WTC11 (cell line): ENCODE data around the gene ARMC7. TPM values are rescaled to one million over a fixed set of nuclear protein-coding genes. Genes with fewer than 3 reads are reported as not detected.

Experiments used
- ATAC-seq: fragments of 200-7000 bp; cut with Tn5 transposase; 2 replicates; pipeline ENCODE4 v1.10.0; 2021; ENCODE audit warnings: mild to moderate bottlenecking, moderate library complexity
- CTCF ChIA-PET: fragments of 300-600 bp; sonication (Branson Sonifier 250); formaldehyde crosslinking; loops from one replicate; lab custom pipeline; 2021; ENCODE audit warnings: antibody characterized with exemption; lab: Charles Lee
- POLR2A ChIA-PET: fragments of 350-600 bp; sonication (Branson Sonifier 250); formaldehyde crosslinking; loops from one replicate; lab custom pipeline; 2021; ENCODE audit warnings: antibody characterized with exemption; lab: Charles Lee
- DNase-seq: peaks from one replicate; pipeline ENCODE4 v3.0.0; 2021; ENCODE audit warnings: low spot score
- H3K27ac Mint-ChIP-seq: 2 replicates; pipeline ENCODE4 v1.8.0; 2021; ENCODE audit warnings: mixed read lengths
- H3K27me3 Mint-ChIP-seq: 2 replicates; pipeline ENCODE4 v1.8.0; 2021; ENCODE audit warnings: low read depth, mild to moderate bottlenecking, moderate library complexity, mixed read lengths
- H3K36me3 Mint-ChIP-seq: 2 replicates; pipeline ENCODE4 v1.8.0; 2021; ENCODE audit warnings: mixed read lengths
- H3K4me1 Mint-ChIP-seq: 2 replicates; pipeline ENCODE4 v1.8.0; 2022; ENCODE audit warnings: mixed read lengths
- H3K4me3 Mint-ChIP-seq: 2 replicates; pipeline ENCODE4 v1.8.0; 2021; ENCODE audit warnings: mild to moderate bottlenecking, moderate library complexity, mixed read lengths
- H3K9me3 Mint-ChIP-seq: 2 replicates; pipeline ENCODE4 v1.8.0; 2021; ENCODE audit warnings: mixed read lengths
- FOXJ3 ChIP-seq: sonication (generic); formaldehyde crosslinking; IDR thresholded peaks from 2 replicates; pipeline ENCODE4 v1.9.0; 2021; ENCODE audit warnings: missing genetic modification reagents, mild to moderate bottlenecking, borderline replicate concordance
- FOXP1 ChIP-seq: sonication (generic); formaldehyde crosslinking; IDR thresholded peaks from 2 replicates; pipeline ENCODE4 v1.8.0; 2022; ENCODE audit warnings: missing genetic modification reagents, mild to moderate bottlenecking, moderate library complexity, borderline replicate concordance
- GABPB1 ChIP-seq: sonication (generic); formaldehyde crosslinking; IDR thresholded peaks from 2 replicates; pipeline ENCODE4 v1.8.1; 2023; ENCODE audit warnings: mild to moderate bottlenecking, missing genetic modification reagents
- GRHL2 ChIP-seq: fragments of 250-450 bp; sonication (Bioruptor Pico); IDR thresholded peaks from 2 replicates; pipeline ENCODE4 v1.8.0; 2022; ENCODE audit warnings: mild to moderate bottlenecking, moderate library complexity; ENCODE audit not compliant: insufficient replicate concordance, severe bottlenecking
- JUN ChIP-seq: sonication (generic); formaldehyde crosslinking; IDR thresholded peaks from 2 replicates; pipeline ENCODE4 v1.8.0; 2023; ENCODE audit warnings: mild to moderate bottlenecking, missing genetic modification reagents
- NFE2L1 ChIP-seq: sonication (generic); formaldehyde crosslinking; IDR thresholded peaks from 2 replicates; pipeline ENCODE4 v1.8.1; 2023; ENCODE audit warnings: missing genetic modification reagents
- NR3C1 ChIP-seq: sonication (generic); formaldehyde crosslinking; conservative IDR thresholded peaks from 2 replicates; pipeline ENCODE4 v1.8.1; 2023; ENCODE audit warnings: low read depth, mild to moderate bottlenecking, missing genetic modification reagents
- OVOL2 ChIP-seq: fragments of 250-450 bp; sonication (Bioruptor Pico); IDR thresholded peaks from 2 replicates; pipeline ENCODE4 v1.9.0; 2021; ENCODE audit warnings: mild to moderate bottlenecking, borderline replicate concordance
- RELA ChIP-seq: sonication (generic); formaldehyde crosslinking; IDR thresholded peaks from 2 replicates; pipeline ENCODE4 v1.8.1; 2022; ENCODE audit warnings: missing genetic modification reagents, mild to moderate bottlenecking, borderline replicate concordance
- RORB ChIP-seq: fragments of 250-450 bp; sonication (Bioruptor Pico); IDR thresholded peaks from 2 replicates; pipeline ENCODE4 v1.9.0; 2021; ENCODE audit warnings: mild to moderate bottlenecking
- SP1 ChIP-seq: sonication (generic); formaldehyde crosslinking; conservative IDR thresholded peaks from 2 replicates; pipeline ENCODE4 v1.8.1; 2022; ENCODE audit warnings: missing genetic modification reagents
- ZNF121 ChIP-seq: sonication (generic); formaldehyde crosslinking; IDR thresholded peaks from 2 replicates; pipeline ENCODE4 v1.8.0; 2023; ENCODE audit warnings: missing genetic modification reagents
- ZNF671 ChIP-seq: fragments of 250-450 bp; sonication (Bioruptor Pico); IDR thresholded peaks from 2 replicates; pipeline ENCODE4 v1.8.0; 2021; ENCODE audit warnings: mild to moderate bottlenecking
- total RNA-seq: library from RNA; stranded (reverse); gene quantifications from 3 replicates; pipeline ENCODE4 v1.2.3, GENCODE V29; 2021
- TF ChIP-seq, protein P1 (sequence below): sonication (generic); formaldehyde crosslinking; IDR thresholded peaks from 2 replicates; pipeline ENCODE4 v1.8.0; 2022; ENCODE audit warnings: mild to moderate bottlenecking, missing genetic modification reagents
- TF ChIP-seq, protein P2 (sequence below): sonication (generic); formaldehyde crosslinking; IDR thresholded peaks from 2 replicates; pipeline ENCODE4 v1.8.0; 2022; ENCODE audit warnings: mild to moderate bottlenecking, missing genetic modification reagents
- TF ChIP-seq, protein P3 (sequence below): sonication (generic); formaldehyde crosslinking; conservative IDR thresholded peaks from 2 replicates; pipeline ENCODE4 v1.8.1; 2022; ENCODE audit warnings: mild to moderate bottlenecking, missing genetic modification reagents
- TF ChIP-seq, protein P4 (sequence below): fragments of 250-450 bp; sonication (Bioruptor Pico); IDR thresholded peaks from 2 replicates; pipeline ENCODE4 v1.9.0; 2021; ENCODE audit warnings: moderate library complexity, mild to moderate bottlenecking, inconsistent platforms, borderline replicate concordance
- TF ChIP-seq, protein P5 (sequence below): sonication (generic); formaldehyde crosslinking; IDR thresholded peaks from 2 replicates; pipeline ENCODE4 v1.8.1; 2022; ENCODE audit warnings: mild to moderate bottlenecking, missing genetic modification reagents, moderate library complexity, borderline replicate concordance
- TF ChIP-seq, protein P6 (sequence below): sonication (generic); formaldehyde crosslinking; IDR thresholded peaks from 2 replicates; pipeline ENCODE4 v1.8.1; 2022; ENCODE audit warnings: low read depth, missing genetic modification reagents, borderline replicate concordance
- TF ChIP-seq, protein P7 (sequence below): sonication (generic); formaldehyde crosslinking; IDR thresholded peaks from 2 replicates; pipeline ENCODE4 v1.8.0; 2023; ENCODE audit warnings: mild to moderate bottlenecking, missing genetic modification reagents
- TF ChIP-seq, protein P8 (sequence below): sonication (generic); formaldehyde crosslinking; IDR thresholded peaks from 2 replicates; pipeline ENCODE4 v1.8.1; 2022; ENCODE audit warnings: mild to moderate bottlenecking, moderate library complexity, missing genetic modification reagents
- TF ChIP-seq, protein P9 (sequence below): fragments of 250-450 bp; sonication (Bioruptor Pico); IDR thresholded peaks from 2 replicates; pipeline ENCODE4 v2.1.2; 2022; ENCODE audit warnings: mild to moderate bottlenecking, moderate library complexity

The ARMC7 gene
- total RNA-seq, 1 experiment from 2014 or later: 13.2 TPM

DNA sequence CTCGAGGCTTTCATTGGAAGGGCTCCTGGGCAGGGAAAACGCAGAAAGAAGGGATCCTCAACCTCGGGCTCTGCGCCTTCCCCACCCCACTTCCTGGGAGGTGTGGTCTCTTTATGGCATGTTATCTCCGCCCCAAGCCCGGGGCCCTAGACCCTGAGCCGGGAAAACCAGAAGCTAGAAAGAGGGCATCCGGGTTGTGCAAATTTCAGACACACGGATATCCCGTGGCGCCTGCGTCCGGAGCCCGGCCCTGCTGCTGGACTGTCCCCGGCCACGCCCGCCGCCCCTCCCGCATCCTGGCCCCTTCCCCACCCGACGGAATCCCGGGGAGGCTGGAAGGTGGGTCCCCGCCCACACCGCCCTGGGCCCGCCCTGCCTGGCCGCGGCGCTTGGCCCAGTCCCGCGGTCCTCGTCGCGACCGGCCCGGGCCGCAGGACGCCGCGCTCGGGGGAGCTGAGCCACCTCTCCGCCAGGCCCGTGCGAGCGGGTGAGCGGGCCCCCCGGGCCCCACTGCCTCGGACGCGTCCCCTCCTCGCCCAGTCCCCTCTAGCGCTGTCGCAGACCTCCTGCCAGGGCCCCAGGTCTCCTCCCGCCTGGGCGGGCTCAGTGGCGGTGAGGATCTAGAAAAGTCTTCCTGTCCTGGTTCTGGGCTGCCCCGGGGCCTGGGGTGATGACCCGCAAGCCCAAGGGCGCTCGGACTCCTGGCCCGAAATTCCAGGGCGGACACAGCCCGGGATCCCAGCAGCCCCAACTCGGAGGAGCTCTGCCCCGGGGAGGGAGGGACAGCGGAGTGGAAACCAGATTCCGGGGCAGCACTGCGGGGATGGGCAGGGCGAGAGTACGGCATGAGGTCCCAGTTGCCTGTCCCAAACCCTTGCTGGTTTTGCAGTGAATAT, 22.0 kb upstream of the ARMC7 start, which contains the start of gene SLC16A5 (continued):
- peak; percentile 6; the same call in 1 of the 2 replicates for TF ChIP-seq GABPB1 (CRISPR knock-in tag)
- TF ChIP-seq SP1 (CRISPR knock-in tag): peak; percentile 84; the same call in 1 of the 2 replicates
- TF ChIP-seq, protein P1, sequence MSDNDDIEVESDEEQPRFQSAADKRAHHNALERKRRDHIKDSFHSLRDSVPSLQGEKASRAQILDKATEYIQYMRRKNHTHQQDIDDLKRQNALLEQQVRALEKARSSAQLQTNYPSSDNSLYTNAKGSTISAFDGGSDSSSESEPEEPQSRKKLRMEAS (CRISPR knock-in tag): no peak; the same call in 1 of the 2 replicates
- peak; percentile 46; the same call in 1 of the 2 replicates for TF ChIP-seq NR3C1 (CRISPR knock-in tag)
- TF ChIP-seq, protein P2, sequence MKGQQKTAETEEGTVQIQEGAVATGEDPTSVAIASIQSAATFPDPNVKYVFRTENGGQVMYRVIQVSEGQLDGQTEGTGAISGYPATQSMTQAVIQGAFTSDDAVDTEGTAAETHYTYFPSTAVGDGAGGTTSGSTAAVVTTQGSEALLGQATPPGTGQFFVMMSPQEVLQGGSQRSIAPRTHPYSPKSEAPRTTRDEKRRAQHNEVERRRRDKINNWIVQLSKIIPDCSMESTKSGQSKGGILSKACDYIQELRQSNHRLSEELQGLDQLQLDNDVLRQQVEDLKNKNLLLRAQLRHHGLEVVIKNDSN (CRISPR knock-in tag): no peak; the same call in 1 of the 2 replicates

DNA sequence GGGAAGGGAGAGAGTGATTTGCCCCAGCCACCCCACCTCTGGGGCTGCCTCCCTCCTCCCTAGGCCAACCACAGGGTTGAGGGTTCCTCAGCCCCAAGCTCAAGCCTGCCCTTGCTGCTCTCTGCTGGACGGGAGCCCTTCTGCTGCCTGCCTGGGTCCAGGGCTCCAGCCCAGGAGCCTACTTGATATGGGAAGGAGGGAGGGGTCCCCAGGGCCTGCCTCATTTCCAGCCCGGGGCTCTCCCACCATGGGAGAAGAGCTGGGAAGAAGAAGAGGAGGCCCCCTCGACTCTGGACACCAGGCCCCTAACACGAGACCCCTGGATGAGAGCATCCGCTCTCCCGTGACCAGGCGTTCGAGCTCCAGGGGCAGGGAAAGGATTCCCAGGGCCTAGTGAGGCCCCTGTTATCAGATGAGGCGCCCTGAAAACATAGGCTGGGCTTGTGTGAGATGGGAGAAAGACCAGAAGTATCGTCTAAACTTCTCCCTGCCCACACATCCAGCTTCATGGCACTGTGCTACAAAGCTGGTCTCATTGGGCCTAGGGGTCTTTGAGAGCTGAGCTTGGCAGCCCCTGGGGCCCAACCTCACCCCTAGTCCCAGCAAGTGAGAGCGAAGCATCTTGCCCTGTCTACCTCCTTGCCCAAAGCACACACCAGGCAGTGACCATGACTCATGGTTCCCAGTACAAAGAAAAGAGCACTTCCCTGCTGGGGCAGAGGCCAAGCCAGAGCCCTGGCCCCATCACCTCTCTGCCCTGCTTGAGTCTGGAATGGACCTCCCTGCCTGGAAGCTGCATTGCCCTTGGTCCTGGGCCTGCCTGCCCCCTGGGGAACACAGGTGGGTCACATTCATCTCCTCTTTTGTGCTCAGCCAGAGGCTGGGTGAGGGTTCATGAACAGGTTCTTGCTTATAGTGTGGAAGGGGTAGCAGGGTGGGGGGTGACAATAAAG, 21.0 kb upstream of the ARMC7 start:
- Mint-ChIP-seq H3K9me3 (no peaks in the 10 kb centered on the region), H3K27me3 (no peaks in the 10 kb centered on the region; the same call in 1 of the 2 replicates), H3K27ac (peak overlapping the region; percentile 61), H3K4me1 (peaks cover 66% of the 10 kb centered on the region), H3K36me3 (no peaks in the 10 kb centered on the region), H3K4me3 (peak overlapping the region; percentile 86)
- CTCF ChIA-PET: interaction anchor here (0.5 to 3.1 kb wide), 22 partner anchors 8 to 219 kb away, joined by 3 to 32 read pairs (median 8); partner anchors contain the start of genes MIF4GD, MRPL58, NT5C and NUP85
- POLR2A ChIA-PET: interaction anchor here (0.5 to 2.5 kb wide), 9 partner anchors 10 to 84 kb away, joined by 3 to 9 read pairs (median 4); partner anchors contain the start of genes ARMC7 and JPT1
- DNase-seq (no peak), ATAC-seq (peak; percentile 5)
- TF ChIP-seq, protein P3, sequence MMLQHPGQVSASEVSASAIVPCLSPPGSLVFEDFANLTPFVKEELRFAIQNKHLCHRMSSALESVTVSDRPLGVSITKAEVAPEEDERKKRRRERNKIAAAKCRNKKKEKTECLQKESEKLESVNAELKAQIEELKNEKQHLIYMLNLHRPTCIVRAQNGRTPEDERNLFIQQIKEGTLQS (CRISPR knock-in tag): no peak
- TF ChIP-seq GRHL2 (no peak), FOXP1 (CRISPR knock-in tag) (no peak), JUN (CRISPR knock-in tag) (no peak), NFE2L1 (CRISPR knock-in tag) (no peak), OVOL2 (CRISPR knock-in tag) (no peak), FOXJ3 (CRISPR knock-in tag) (no peak), ZNF121 (CRISPR knock-in tag) (no peak), RORB (CRISPR knock-in tag) (no peak), ZNF671 (CRISPR knock-in tag) (no peak), RELA (CRISPR knock-in tag) (no peak)
- TF ChIP-seq, protein P4, sequence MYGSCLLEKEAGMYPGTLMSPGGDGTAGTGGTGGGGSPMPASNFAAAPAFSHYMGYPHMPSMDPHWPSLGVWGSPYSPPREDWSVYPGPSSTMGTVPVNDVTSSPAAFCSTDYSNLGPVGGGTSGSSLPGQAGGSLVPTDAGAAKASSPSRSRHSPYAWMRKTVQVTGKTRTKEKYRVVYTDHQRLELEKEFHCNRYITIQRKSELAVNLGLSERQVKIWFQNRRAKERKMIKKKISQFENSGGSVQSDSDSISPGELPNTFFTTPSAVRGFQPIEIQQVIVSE: no peak
- TF ChIP-seq, protein P5, sequence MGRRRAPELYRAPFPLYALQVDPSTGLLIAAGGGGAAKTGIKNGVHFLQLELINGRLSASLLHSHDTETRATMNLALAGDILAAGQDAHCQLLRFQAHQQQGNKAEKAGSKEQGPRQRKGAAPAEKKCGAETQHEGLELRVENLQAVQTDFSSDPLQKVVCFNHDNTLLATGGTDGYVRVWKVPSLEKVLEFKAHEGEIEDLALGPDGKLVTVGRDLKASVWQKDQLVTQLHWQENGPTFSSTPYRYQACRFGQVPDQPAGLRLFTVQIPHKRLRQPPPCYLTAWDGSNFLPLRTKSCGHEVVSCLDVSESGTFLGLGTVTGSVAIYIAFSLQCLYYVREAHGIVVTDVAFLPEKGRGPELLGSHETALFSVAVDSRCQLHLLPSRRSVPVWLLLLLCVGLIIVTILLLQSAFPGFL (CRISPR knock-in tag): no peak
- TF ChIP-seq, protein P6, sequence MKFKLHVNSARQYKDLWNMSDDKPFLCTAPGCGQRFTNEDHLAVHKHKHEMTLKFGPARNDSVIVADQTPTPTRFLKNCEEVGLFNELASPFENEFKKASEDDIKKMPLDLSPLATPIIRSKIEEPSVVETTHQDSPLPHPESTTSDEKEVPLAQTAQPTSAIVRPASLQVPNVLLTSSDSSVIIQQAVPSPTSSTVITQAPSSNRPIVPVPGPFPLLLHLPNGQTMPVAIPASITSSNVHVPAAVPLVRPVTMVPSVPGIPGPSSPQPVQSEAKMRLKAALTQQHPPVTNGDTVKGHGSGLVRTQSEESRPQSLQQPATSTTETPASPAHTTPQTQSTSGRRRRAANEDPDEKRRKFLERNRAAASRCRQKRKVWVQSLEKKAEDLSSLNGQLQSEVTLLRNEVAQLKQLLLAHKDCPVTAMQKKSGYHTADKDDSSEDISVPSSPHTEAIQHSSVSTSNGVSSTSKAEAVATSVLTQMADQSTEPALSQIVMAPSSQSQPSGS (CRISPR knock-in tag): no peak
- TF ChIP-seq, protein P7, sequence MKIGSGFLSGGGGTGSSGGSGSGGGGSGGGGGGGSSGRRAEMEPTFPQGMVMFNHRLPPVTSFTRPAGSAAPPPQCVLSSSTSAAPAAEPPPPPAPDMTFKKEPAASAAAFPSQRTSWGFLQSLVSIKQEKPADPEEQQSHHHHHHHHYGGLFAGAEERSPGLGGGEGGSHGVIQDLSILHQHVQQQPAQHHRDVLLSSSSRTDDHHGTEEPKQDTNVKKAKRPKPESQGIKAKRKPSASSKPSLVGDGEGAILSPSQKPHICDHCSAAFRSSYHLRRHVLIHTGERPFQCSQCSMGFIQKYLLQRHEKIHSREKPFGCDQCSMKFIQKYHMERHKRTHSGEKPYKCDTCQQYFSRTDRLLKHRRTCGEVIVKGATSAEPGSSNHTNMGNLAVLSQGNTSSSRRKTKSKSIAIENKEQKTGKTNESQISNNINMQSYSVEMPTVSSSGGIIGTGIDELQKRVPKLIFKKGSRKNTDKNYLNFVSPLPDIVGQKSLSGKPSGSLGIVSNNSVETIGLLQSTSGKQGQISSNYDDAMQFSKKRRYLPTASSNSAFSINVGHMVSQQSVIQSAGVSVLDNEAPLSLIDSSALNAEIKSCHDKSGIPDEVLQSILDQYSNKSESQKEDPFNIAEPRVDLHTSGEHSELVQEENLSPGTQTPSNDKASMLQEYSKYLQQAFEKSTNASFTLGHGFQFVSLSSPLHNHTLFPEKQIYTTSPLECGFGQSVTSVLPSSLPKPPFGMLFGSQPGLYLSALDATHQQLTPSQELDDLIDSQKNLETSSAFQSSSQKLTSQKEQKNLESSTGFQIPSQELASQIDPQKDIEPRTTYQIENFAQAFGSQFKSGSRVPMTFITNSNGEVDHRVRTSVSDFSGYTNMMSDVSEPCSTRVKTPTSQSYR: no peak
- TF ChIP-seq, protein P8, sequence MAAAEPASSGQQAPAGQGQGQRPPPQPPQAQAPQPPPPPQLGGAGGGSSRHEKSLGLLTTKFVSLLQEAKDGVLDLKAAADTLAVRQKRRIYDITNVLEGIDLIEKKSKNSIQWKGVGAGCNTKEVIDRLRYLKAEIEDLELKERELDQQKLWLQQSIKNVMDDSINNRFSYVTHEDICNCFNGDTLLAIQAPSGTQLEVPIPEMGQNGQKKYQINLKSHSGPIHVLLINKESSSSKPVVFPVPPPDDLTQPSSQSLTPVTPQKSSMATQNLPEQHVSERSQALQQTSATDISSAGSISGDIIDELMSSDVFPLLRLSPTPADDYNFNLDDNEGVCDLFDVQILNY (CRISPR knock-in tag): no peak
- TF ChIP-seq, protein P9, sequence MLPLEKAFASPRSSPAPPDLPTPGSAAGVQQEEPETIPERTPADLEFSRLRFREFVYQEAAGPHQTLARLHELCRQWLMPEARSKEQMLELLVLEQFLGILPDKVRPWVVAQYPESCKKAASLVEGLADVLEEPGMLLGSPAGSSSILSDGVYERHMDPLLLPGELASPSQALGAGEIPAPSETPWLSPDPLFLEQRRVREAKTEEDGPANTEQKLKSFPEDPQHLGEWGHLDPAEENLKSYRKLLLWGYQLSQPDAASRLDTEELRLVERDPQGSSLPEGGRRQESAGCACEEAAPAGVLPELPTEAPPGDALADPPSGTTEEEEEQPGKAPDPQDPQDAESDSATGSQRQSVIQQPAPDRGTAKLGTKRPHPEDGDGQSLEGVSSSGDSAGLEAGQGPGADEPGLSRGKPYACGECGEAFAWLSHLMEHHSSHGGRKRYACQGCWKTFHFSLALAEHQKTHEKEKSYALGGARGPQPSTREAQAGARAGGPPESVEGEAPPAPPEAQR (CRISPR knock-in tag): no peak
